NCI-H1436 (cell line): ENCODE measurements around the gene RNF215.

ENCODE experiments used
- DNase-seq: peaks from one replicate; lab custom pipeline; 2025; lab: John Stamatoyannopoulos, UW

Gene RNF215

DNA sequence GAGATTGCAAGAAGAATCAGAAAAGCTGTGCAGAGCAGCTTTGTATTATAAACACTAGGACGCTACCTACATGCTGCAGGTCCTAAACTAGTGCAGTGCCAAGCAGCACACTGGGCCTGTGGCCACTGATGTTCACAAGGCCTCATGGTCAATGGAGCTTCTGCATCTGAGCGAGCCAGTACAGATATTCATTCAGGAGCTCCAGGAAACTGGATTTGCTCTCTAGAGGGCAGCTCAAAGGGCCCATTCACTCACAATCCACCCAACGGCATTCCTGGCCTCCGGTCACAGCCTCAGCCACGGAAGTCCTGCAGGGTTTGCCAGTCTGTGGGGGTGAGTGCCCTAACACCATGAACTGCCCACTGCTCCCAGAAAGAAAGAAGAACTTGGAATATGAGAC, 54.7 kb downstream of the RNF215 start:
- DNase-seq: no peak
